ENCODE results near the gene GC. TPM values are rescaled to one million over a fixed set of nuclear protein-coding genes. Genes with fewer than 3 reads are reported as not detected.

Gene GC
- total RNA-seq, 1 experiment from 2014 or later = 1.8 TPM

DNA sequence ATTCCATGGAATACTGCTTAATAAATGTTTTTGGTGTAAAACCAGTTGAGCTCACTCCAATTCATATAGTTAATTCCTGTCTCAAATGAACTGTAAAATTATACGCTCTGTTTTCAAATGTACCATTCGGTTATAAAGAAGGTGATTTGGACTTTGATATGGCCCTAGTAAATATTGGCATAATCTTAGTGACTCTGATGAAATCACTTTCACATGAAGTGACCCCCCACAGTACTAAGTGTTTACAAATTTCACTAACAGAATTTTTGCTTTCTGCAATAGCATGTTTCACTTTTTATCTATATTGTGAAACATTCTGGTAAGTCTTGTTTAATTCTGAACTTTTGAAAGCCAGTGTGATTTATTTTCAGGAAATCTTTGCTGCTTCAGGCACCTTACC, 10.9 kb downstream of the GC start (continued):
- TF ChIP-seq SP1 (IDR thresholded peaks at IDR 0.05; ENCODE audit: low read depth) (no peak), ZFX (IDR thresholded peaks at IDR 0.05) (no peak)

- H3K9me2 ChIP-seq (ENCODE audit: insufficient read depth) = no peaks in the 10 kb centered on the region
- no TSS peak for BruUV-seq (replicated peaks)
- H3K27me3 ChIP-seq (ENCODE audit: insufficient read depth, low read length) = no peaks in the 10 kb centered on the region
- ATAC-seq (no peak), DNase-seq (ENCODE audit: low read depth, low spot score) (no peak)
- no peaks in the 10 kb centered on the region; a peak in 1 of 4 replicates for H3K9me3 ChIP-seq (ENCODE audit: control insufficient read depth in 1 of 2, insufficient read depth in 1 of 2, low read depth in 1 of 2, low read length in 2 of 2)
- H3K9ac ChIP-seq (ENCODE audit: low read length) = no peak overlapping the region
- no peak overlapping the region for H3K4me2 ChIP-seq (ENCODE audit: low read length)
- no peak overlapping the region for H2AFZ ChIP-seq (ENCODE audit: low read depth, low read length, poor library complexity, severe bottlenecking)
- H4K20me1 ChIP-seq (ENCODE audit: insufficient read depth) = no peaks in the 10 kb centered on the region
- CTCF ChIA-PET = no interaction called here
- TF ChIP-seq EGR1 (IDR thresholded peaks at IDR 0.05; ENCODE audit: low read depth) = no peak
- TF ChIP-seq ZFX (IDR thresholded peaks at IDR 0.05) = no peak
- TF ChIP-seq SRF (IDR thresholded peaks at IDR 0.05; ENCODE audit: low read depth) = no peak
- TF ChIP-seq SIN3A (IDR thresholded peaks at IDR 0.05; ENCODE audit: low read depth) = no peak
- TF ChIP-seq POLR2AphosphoS5 (IDR thresholded peaks at IDR 0.05; ENCODE audit: low read depth, low read length) = no peak
- no peak for TF ChIP-seq ELF1 (IDR thresholded peaks at IDR 0.05; ENCODE audit: borderline replicate concordance, low read depth)
- no peak for TF ChIP-seq RAD21 (IDR thresholded peaks at IDR 0.05; ENCODE audit: low read depth)
- TF ChIP-seq CBX3 (IDR thresholded peaks at IDR 0.05; ENCODE audit: low read depth) = no peak
- no peak for TF ChIP-seq REST (IDR thresholded peaks at IDR 0.05; ENCODE audit: low read depth)
- TF ChIP-seq YY1 (IDR thresholded peaks at IDR 0.05; ENCODE audit: extremely low read depth, insufficient replicate concordance, low read depth, low read length) = no peak
- no peak for TF ChIP-seq CEBPB (IDR thresholded peaks at IDR 0.05; ENCODE audit: low read depth)
- TF ChIP-seq POLR2A (IDR thresholded peaks at IDR 0.05; ENCODE audit: borderline replicate concordance, extremely low read depth, insufficient read depth, insufficient read length) = no peak
- TF ChIP-seq TCF7L2 (IDR thresholded peaks at IDR 0.05; ENCODE audit: borderline replicate concordance, extremely low read depth, insufficient read depth, insufficient read length) = no peak
- no peak for TF ChIP-seq ZBTB33 (IDR thresholded peaks at IDR 0.05; ENCODE audit: extremely low read depth, insufficient replicate concordance, low read length)
- TF ChIP-seq FOSL1 (IDR thresholded peaks at IDR 0.05; ENCODE audit: low read depth) = no peak
- TF ChIP-seq MAX (IDR thresholded peaks at IDR 0.05) = no peak
- no peak overlapping the region for H3K27ac ChIP-seq (ENCODE audit: low read depth, low read length)
- intact Hi-C loops (cut with micrococcal nuclease) = no loop called here
- no peaks in the 10 kb centered on the region for H3K4me1 ChIP-seq (ENCODE audit: control insufficient read depth in 1 of 2, insufficient read depth in 2 of 2, low read length in 2 of 2)
- POLR2A ChIA-PET = no interaction called here
- H3K79me2 ChIP-seq (ENCODE audit: insufficient read depth, low read length) = no peaks in the 10 kb centered on the region
- RAD21 ChIA-PET (ENCODE audit: low non-redundant PET in 1 of 2, low total read pairs in 2 of 2, uncharacterized antibody in 2 of 2, unreplicated experiment in 2 of 2) = no interaction called here
- no peaks in the 10 kb centered on the region for H3K36me3 ChIP-seq (ENCODE audit: control insufficient read depth in 1 of 2, insufficient read depth in 2 of 2, low read length in 2 of 2)
- H3K4me3 ChIP-seq (replicated peaks in 1 of 2; ENCODE audit: low read depth in 1 of 2, low read length in 2 of 2) = no peak overlapping the region
Observed at GRCh38 chr4:71772592-71772991, 11.3 kb downstream of the GC start.
